Superior temporal gyrus (tissue), 1 donor: ENCODE results near the gene MMGT1.
"Not testable (repeated sequence)": the region's sequence is repeated elsewhere in the genome, so short reads cannot be mapped to it uniquely, and the experiment has no call there.

Source experiments
- DNase-seq: peaks from one replicate; pipeline ENCODE4 v3.0.0-alpha.2; 2016; ENCODE audit errors: extremely low spot score

Gene MMGT1

GRCh38 chrX:135923353-135923752 is 50.4 kb downstream of the MMGT1 start:
- no peak for DNase-seq

GRCh38 chrX:135920516-135920915 is 53.3 kb downstream of the MMGT1 start:
- DNase-seq: not testable (repeated sequence)

- no peak for DNase-seq
Observed at GRCh38 chrX:135914404-135914803, 59.4 kb downstream of the MMGT1 start.
